Measurements from ENCODE around the gene THEMIS. TPM values are rescaled to one million over a fixed set of nuclear protein-coding genes. Genes with fewer than 3 reads are reported as not detected.

The THEMIS gene
- total RNA-seq, 5 donors from 2014 or later (not counting 1 experiment from before 2014, with no cell fraction given) = 55.5 to 93.3 (median 69.4) TPM

DNA sequence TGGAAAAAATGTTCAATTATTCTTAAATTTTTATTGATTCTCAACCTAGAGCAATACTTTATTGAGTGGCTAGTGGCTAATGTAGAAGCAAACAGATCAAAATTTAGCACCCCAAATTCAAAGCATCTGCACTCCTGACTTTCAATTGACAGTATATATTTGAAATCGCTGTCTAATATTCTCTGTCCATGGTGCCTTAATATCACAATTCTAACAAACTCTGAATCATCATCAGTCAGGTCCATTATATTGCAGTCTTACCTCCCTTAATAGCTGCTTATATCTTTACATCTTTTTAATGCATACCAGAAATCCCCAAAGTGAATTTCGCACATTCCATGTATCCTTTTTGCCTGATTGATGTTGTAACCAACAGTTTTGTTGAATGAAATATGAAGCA is 134.9 kb downstream of the THEMIS start:
- Histone ChIP-seq H3K9me3 (no peaks in the 10 kb centered on the region), H3K4me3 (ENCODE audit: control insufficient read depth in 1 of 2, extremely low read depth in 1 of 2, low read length in 1 of 2) (no peak overlapping the region), H3K36me3 (ENCODE audit: control insufficient read depth in 2 of 2, extremely low read depth in 1 of 2, insufficient read depth in 1 of 2, low read length in 1 of 2) (peaks cover 0 to 2% of the 10 kb centered on the region in 2 donors), H3K4me1 (ENCODE audit: control insufficient read depth in 1 of 2, extremely low read depth in 1 of 2, insufficient read depth in 2 of 2, low read length in 2 of 2) (peaks cover 5 to 26% of the 10 kb centered on the region in 2 experiments), H3K27ac (ENCODE audit: low read length) (no peak overlapping the region), H3K27me3 (replicated peaks in 1 of 2; ENCODE audit: control insufficient read depth in 2 of 2, extremely low read depth in 1 of 2, insufficient read depth in 2 of 2, low read length in 1 of 2) (no peaks in the 10 kb centered on the region)
- no CpG with 5 or more reads among the region's 2 CpGs for WGBS (ENCODE audit: insufficient coverage)
- H3K36me3 Mint-ChIP-seq = peaks cover 28% of the 10 kb centered on the region
- peaks cover 77 to 87% (median 82%) of the 10 kb centered on the region in 3 donors for H3K4me1 Mint-ChIP-seq
- POLR2A ChIA-PET = no interaction called here
- no peak for ATAC-seq (replicated peaks in 1 of 4)
- no peaks in the 10 kb centered on the region for H3K27me3 Mint-ChIP-seq
- peak overlapping the region in 1 of 2 donors; percentile 44 for H3K27ac Mint-ChIP-seq
- no peak overlapping the region for H3K4me3 Mint-ChIP-seq
- DNase-seq = no peak
- CTCF ChIA-PET = interaction anchor here in 1 of 2 donors (0.7 kb wide), 1 partner anchor 9 kb away, joined by 3 read pairs; no protein-coding TSS in a partner anchor
- H3K9me3 Mint-ChIP-seq = peaks cover 0 to 1% (median 0%) of the 10 kb centered on the region in 3 donors

DNA sequence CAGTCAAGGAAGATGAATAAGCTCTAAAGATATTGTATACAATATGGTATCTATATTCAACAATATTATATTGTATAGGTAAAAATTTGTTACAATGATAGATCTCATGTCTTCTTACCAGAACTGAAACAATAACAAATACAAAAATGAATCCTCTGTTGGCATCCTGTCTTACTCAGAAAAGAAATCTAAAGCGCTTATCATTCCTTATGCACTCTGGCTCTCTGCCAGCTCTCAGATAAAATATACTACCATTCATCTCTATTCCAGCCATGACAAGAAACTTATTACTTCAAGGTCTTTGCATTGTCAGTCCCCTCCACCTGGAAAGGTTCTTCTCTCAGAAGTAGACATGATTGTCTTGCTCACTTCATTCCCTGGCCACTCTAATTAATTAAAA is 138.6 kb downstream of the THEMIS start:
- Histone ChIP-seq H3K27me3 (replicated peaks in 1 of 2; ENCODE audit: control insufficient read depth in 2 of 2, extremely low read depth in 1 of 2, insufficient read depth in 2 of 2, low read length in 1 of 2) (no peaks in the 10 kb centered on the region), H3K36me3 (ENCODE audit: control insufficient read depth in 2 of 2, extremely low read depth in 1 of 2, insufficient read depth in 1 of 2, low read length in 1 of 2) (no peaks in the 10 kb centered on the region), H3K27ac (ENCODE audit: low read length) (peak overlapping the region; percentile 12), H3K9me3 (no peaks in the 10 kb centered on the region), H3K4me3 (ENCODE audit: control insufficient read depth in 1 of 2, extremely low read depth in 1 of 2, low read length in 1 of 2) (no peak overlapping the region), H3K4me1 (ENCODE audit: control insufficient read depth in 1 of 2, extremely low read depth in 1 of 2, insufficient read depth in 2 of 2, low read length in 2 of 2) (peaks cover 5 to 24% of the 10 kb centered on the region in 2 experiments)
- POLR2A ChIA-PET = no interaction called here
- DNase-seq (peak in 2 of 35 experiments; percentile 1 to 28), ATAC-seq (replicated peaks in 1 of 4) (peak in 2 of 4 experiments; percentile 12 to 47)
- Mint-ChIP-seq H3K4me1 (peaks cover 62 to 68% (median 62%) of the 10 kb centered on the region in 3 donors), H3K36me3 (peaks cover 12% of the 10 kb centered on the region), H3K27me3 (no peaks in the 10 kb centered on the region), H3K9me3 (peaks cover 0 to 7% (median 0%) of the 10 kb centered on the region in 3 donors), H3K4me3 (no peak overlapping the region), H3K27ac (peak overlapping the region; percentile 66 to 87)
- CTCF ChIA-PET = no interaction called here
- WGBS (ENCODE audit: insufficient coverage) = 70% methylated on average over 1 of the region's 1 CpG

DNA sequence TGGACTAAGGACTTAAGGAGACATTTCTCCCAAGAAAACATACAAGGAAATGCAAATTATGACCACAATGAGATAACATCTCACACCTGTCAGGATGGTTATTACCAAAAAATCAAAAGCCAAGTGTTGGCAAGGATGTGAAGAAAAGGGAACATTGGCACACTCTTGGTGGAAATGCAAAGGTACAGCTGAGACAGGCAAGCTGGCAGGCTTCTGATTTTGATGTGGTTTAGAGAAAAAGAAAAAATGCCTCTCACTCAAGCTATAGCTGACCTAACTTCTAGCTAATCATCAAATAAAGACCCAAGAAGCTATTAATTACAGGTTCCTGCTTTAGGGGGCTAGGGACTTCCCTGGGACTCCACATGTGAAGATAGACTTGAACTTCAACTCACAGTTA is 139.8 kb downstream of the THEMIS start:
- CTCF ChIA-PET = interaction anchor here (0.7 to 0.9 kb wide), 2 partner anchors 18 to 47 kb away, joined by 3 read pairs; no protein-coding TSS in a partner anchor
- POLR2A ChIA-PET = interaction anchor here in 1 of 2 donors (1.0 kb wide), 1 partner anchor 13 kb away, joined by 4 read pairs; no protein-coding TSS in a partner anchor
- DNase-seq (no peak), ATAC-seq (replicated peaks in 1 of 4) (peak in 3 of 4 experiments; percentile 24 to 45 (median 44))
- peak overlapping the region; percentile 50 for H3K27ac ChIP-seq (ENCODE audit: low read length)
- peaks cover 58 to 62% (median 59%) of the 10 kb centered on the region in 3 donors for H3K4me1 Mint-ChIP-seq
- peaks cover 0 to 10% (median 0%) of the 10 kb centered on the region in 3 donors for H3K9me3 Mint-ChIP-seq
- no peaks in the 10 kb centered on the region for H3K27me3 Mint-ChIP-seq
- H3K4me3 ChIP-seq (ENCODE audit: control insufficient read depth in 1 of 2, extremely low read depth in 1 of 2, low read length in 1 of 2) = no peak overlapping the region
- H3K4me1 ChIP-seq (ENCODE audit: control insufficient read depth in 1 of 2, extremely low read depth in 1 of 2, insufficient read depth in 2 of 2, low read length in 2 of 2) = peaks cover 5 to 22% of the 10 kb centered on the region in 2 experiments
- peak overlapping the region; percentile 30 to 87 for H3K27ac Mint-ChIP-seq
- H3K4me3 Mint-ChIP-seq = no peak overlapping the region
- H3K36me3 Mint-ChIP-seq = peaks cover 12% of the 10 kb centered on the region
- H3K9me3 ChIP-seq = no peaks in the 10 kb centered on the region
- H3K36me3 ChIP-seq (ENCODE audit: control insufficient read depth in 2 of 2, extremely low read depth in 1 of 2, insufficient read depth in 1 of 2, low read length in 1 of 2) = no peaks in the 10 kb centered on the region
- H3K27me3 ChIP-seq (replicated peaks in 1 of 2; ENCODE audit: control insufficient read depth in 2 of 2, extremely low read depth in 1 of 2, insufficient read depth in 2 of 2, low read length in 1 of 2) = no peaks in the 10 kb centered on the region

DNA sequence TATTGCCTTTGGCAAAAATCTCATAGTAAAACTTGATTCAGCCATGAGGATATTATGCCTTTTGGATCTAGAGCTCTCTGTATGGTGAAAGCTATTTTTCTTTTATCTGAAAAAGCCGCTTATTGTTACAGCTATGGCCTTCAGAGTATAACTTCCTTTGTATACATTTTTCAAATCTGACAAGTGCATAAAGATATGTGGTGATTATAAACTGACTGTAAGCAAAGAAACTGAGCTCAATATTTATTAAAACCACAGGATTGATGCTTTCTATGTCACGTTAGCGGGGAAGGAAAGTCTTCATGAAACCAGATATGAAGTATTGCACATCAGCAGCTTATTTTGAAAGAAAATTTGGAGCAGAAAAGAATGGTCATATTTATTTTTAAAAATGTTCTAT is 151.8 kb downstream of the THEMIS start:
- WGBS (ENCODE audit: insufficient coverage) = no CpG with 5 or more reads among the region's 3 CpGs
- POLR2A ChIA-PET = interaction anchor here in 1 of 2 donors (0.6 kb wide), 1 partner anchor 8 kb away, joined by 3 read pairs; no protein-coding TSS in a partner anchor
- DNase-seq (no peak), ATAC-seq (replicated peaks in 1 of 4) (no peak)
- Histone ChIP-seq H3K27me3 (replicated peaks in 1 of 2; ENCODE audit: control insufficient read depth in 2 of 2, extremely low read depth in 1 of 2, insufficient read depth in 2 of 2, low read length in 1 of 2) (no peaks in the 10 kb centered on the region), H3K36me3 (ENCODE audit: control insufficient read depth in 2 of 2, extremely low read depth in 1 of 2, insufficient read depth in 1 of 2, low read length in 1 of 2) (no peaks in the 10 kb centered on the region), H3K9me3 (peaks cover 3% of the 10 kb centered on the region), H3K4me1 (ENCODE audit: control insufficient read depth in 1 of 2, extremely low read depth in 1 of 2, insufficient read depth in 2 of 2, low read length in 2 of 2) (peaks cover 3 to 5% of the 10 kb centered on the region in 2 experiments), H3K27ac (ENCODE audit: low read length) (no peak overlapping the region), H3K4me3 (ENCODE audit: control insufficient read depth in 1 of 2, extremely low read depth in 1 of 2, low read length in 1 of 2) (no peak overlapping the region)
- peaks cover 20% of the 10 kb centered on the region for H3K36me3 Mint-ChIP-seq
- peak overlapping the region; percentile 55 to 72 for H3K27ac Mint-ChIP-seq
- H3K4me1 Mint-ChIP-seq = peaks cover 62 to 71% (median 65%) of the 10 kb centered on the region in 3 donors
- no peak overlapping the region for H3K4me3 Mint-ChIP-seq
- H3K27me3 Mint-ChIP-seq = no peaks in the 10 kb centered on the region
- H3K9me3 Mint-ChIP-seq = no peaks in the 10 kb centered on the region
- CTCF ChIA-PET = interaction anchor here (0.5 to 1.9 kb wide), 2 partner anchors 12 to 52 kb away, joined by 3 to 11 read pairs; no protein-coding TSS in a partner anchor

DNA sequence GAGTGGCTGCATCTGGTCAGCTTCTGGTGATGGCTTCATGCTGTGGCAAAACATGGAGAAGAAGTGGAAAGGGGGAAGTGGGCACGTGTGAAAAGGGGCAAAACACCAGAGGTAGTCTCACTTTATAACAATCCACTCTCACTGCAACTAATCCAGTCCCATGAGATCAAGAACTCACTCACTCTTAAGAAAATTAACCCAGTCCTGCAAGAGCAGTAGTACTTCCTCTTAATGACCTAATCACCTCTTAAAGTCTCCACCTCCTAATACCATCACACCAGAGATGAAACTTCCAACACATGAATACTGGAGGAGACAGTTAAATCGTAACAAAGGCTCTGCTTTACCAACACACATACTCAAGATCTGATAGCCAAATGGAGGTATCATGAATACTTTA is 152.6 kb downstream of the THEMIS start:
- ChIA-PET CTCF (interaction anchor here in 1 of 2 donors (0.6 to 1.9 kb wide), 3 partner anchors 11 to 585 kb away, joined by 3 to 11 read pairs (median 3); no protein-coding TSS in a partner anchor), POLR2A (interaction anchor here in 1 of 2 donors (0.6 kb wide), 1 partner anchor 9 kb away, joined by 3 read pairs; no protein-coding TSS in a partner anchor)
- Mint-ChIP-seq H3K9me3 (no peaks in the 10 kb centered on the region), H3K27me3 (no peaks in the 10 kb centered on the region), H3K36me3 (peaks cover 21% of the 10 kb centered on the region), H3K4me3 (peak overlapping the region in 1 of 3 donors; percentile 2), H3K4me1 (peaks cover 57 to 70% (median 65%) of the 10 kb centered on the region in 3 donors), H3K27ac (peak overlapping the region; percentile 85)
- no CpG with 5 or more reads among the region's 2 CpGs for WGBS (ENCODE audit: insufficient coverage)
- H3K4me1 ChIP-seq (ENCODE audit: control insufficient read depth in 1 of 2, extremely low read depth in 1 of 2, insufficient read depth in 2 of 2, low read length in 2 of 2) = peaks cover 3 to 5% of the 10 kb centered on the region in 2 experiments
- H3K36me3 ChIP-seq (ENCODE audit: control insufficient read depth in 2 of 2, extremely low read depth in 1 of 2, insufficient read depth in 1 of 2, low read length in 1 of 2) = no peaks in the 10 kb centered on the region
- H3K27me3 ChIP-seq (replicated peaks in 1 of 2; ENCODE audit: control insufficient read depth in 2 of 2, extremely low read depth in 1 of 2, insufficient read depth in 2 of 2, low read length in 1 of 2) = no peaks in the 10 kb centered on the region
- H3K9me3 ChIP-seq = peaks cover 3% of the 10 kb centered on the region
- DNase-seq (no peak), ATAC-seq (replicated peaks in 1 of 4) (peak in 3 of 4 experiments; percentile 11 to 31 (median 29))
- no peak overlapping the region for H3K4me3 ChIP-seq (ENCODE audit: control insufficient read depth in 1 of 2, extremely low read depth in 1 of 2, low read length in 1 of 2)
- H3K27ac ChIP-seq (ENCODE audit: low read length) = no peak overlapping the region

DNA sequence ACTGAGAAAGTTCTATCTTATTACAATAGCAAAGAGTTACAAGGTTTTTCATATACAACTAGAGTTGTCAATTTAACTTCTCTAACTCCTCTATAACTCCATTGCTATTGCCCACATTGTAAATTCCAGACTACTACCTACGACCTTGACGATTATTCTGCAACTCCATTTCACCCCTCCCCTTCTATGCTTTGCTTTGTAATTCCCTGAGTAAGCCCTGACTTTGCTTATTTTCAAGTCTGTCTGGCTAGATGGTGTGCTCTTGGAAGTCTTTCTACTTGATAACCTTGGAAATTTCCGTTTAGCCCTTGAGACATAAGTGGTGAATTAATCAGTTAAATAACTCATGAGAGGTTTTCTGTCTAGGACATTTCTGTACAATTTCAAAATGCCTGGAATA is 162.4 kb downstream of the THEMIS start:
- ChIA-PET CTCF (interaction anchor here in 1 of 2 donors (1.2 to 4.7 kb wide), 7 partner anchors 10 to 1632 kb away, joined by 3 to 58 read pairs (median 11); no protein-coding TSS in a partner anchor), POLR2A (interaction anchor here in 1 of 2 donors (0.7 kb wide), 1 partner anchor 14 kb away, joined by 3 read pairs; no protein-coding TSS in a partner anchor)
- Mint-ChIP-seq H3K27me3 (no peaks in the 10 kb centered on the region), H3K4me1 (peaks cover 52 to 61% (median 53%) of the 10 kb centered on the region in 3 donors), H3K36me3 (peaks cover 5% of the 10 kb centered on the region), H3K27ac (peak overlapping the region; percentile 66 to 75), H3K4me3 (no peak overlapping the region), H3K9me3 (no peaks in the 10 kb centered on the region)
- no peak overlapping the region for H3K27ac ChIP-seq (ENCODE audit: low read length)
- peaks cover 0 to 6% of the 10 kb centered on the region in 2 experiments for H3K4me1 ChIP-seq (ENCODE audit: control insufficient read depth in 1 of 2, extremely low read depth in 1 of 2, insufficient read depth in 2 of 2, low read length in 2 of 2)
- no CpG with 5 or more reads among the region's 3 CpGs for WGBS (ENCODE audit: insufficient coverage)
- H3K4me3 ChIP-seq (ENCODE audit: control insufficient read depth in 1 of 2, extremely low read depth in 1 of 2, low read length in 1 of 2) = no peak overlapping the region
- peaks cover 0 to 4% of the 10 kb centered on the region in 2 donors for H3K36me3 ChIP-seq (ENCODE audit: control insufficient read depth in 2 of 2, extremely low read depth in 1 of 2, insufficient read depth in 1 of 2, low read length in 1 of 2)
- no peaks in the 10 kb centered on the region for H3K27me3 ChIP-seq (replicated peaks in 1 of 2; ENCODE audit: control insufficient read depth in 2 of 2, extremely low read depth in 1 of 2, insufficient read depth in 2 of 2, low read length in 1 of 2)
- no peak for DNase-seq
- no peak for ATAC-seq (replicated peaks in 1 of 4)
- no peaks in the 10 kb centered on the region for H3K9me3 ChIP-seq

All from T-cell (primary cell).